ENCODE measurements around the gene GPATCH2L. TPM values are rescaled to one million over a fixed set of nuclear protein-coding genes. Genes with fewer than 3 reads are reported as not detected.

The GPATCH2L gene
- polyA plus RNA-seq, 3 donors, result 10.6 to 28.3 (median 13.8) TPM

GRCh38 chr14:76106188-76106587 is 45.5 kb upstream of the GPATCH2L start:
- no peaks in the 10 kb centered on the region for H3K36me3 ChIP-seq (replicated peaks in 1 of 2; ENCODE audit: control insufficient read depth in 1 of 2, insufficient read depth in 2 of 2, low read length in 2 of 2)
- no peaks in the 10 kb centered on the region for H3K79me2 ChIP-seq (ENCODE audit: insufficient read depth, low read length)
- no peaks in the 10 kb centered on the region for H3K4me1 Mint-ChIP-seq
- no peak for DNase-seq
- peaks cover 0 to 6% (median 0%) of the 10 kb centered on the region in 7 donors for H3K9me3 Mint-ChIP-seq
- no peak overlapping the region for H2AFZ ChIP-seq (ENCODE audit: insufficient read depth, low read depth, low read length, poor library complexity, severe bottlenecking)
- TF ChIP-seq CTCF (IDR thresholded peaks at IDR 0.05), result no peak
- H3K4me2 ChIP-seq (replicated peaks; ENCODE audit: extremely low read depth, low read length, poor library complexity, severe bottlenecking), result no peak overlapping the region
- H3K4me3 Mint-ChIP-seq, result no peak overlapping the region
- no peaks in the 10 kb centered on the region for H4K20me1 ChIP-seq (ENCODE audit: insufficient read depth, low read length)
- H3K9me3 ChIP-seq (replicated peaks in 1 of 2; ENCODE audit: control insufficient read depth in 1 of 2, insufficient read depth in 1 of 2, low read length in 2 of 2), result no peaks in the 10 kb centered on the region
- H3K27ac Mint-ChIP-seq, result no peak overlapping the region
- H3K9ac ChIP-seq (ENCODE audit: insufficient read depth, low read length, poor library complexity, severe bottlenecking), result no peak overlapping the region
- H3K27ac ChIP-seq (ENCODE audit: low read depth in 1 of 2, low read length in 2 of 2), result no peak overlapping the region
- no peaks in the 10 kb centered on the region for H3K27me3 ChIP-seq (ENCODE audit: control insufficient read depth in 2 of 2, insufficient read depth in 2 of 2, low read length in 2 of 2)
- H3K4me1 ChIP-seq (ENCODE audit: control insufficient read depth in 1 of 2, insufficient read depth in 2 of 2, low read length in 2 of 2), result no peaks in the 10 kb centered on the region
- intact Hi-C loops (cut with micrococcal nuclease), result no loop called here
- peaks cover 5 to 13% (median 8%) of the 10 kb centered on the region in 3 donors for H3K27me3 Mint-ChIP-seq (ENCODE audit: low read depth in 3 of 3)
- H3K36me3 Mint-ChIP-seq, result no peaks in the 10 kb centered on the region
- H3K4me3 ChIP-seq (replicated peaks in 1 of 3; ENCODE audit: low read depth in 2 of 3, low read length in 3 of 3), result no peak overlapping the region
- WGBS (ENCODE audit: insufficient coverage), result 69% methylated on average over 1 of the region's 2 CpGs

- Mint-ChIP-seq H3K4me3 (no peak overlapping the region), H3K27ac (no peak overlapping the region), H3K9me3 (peaks cover 0 to 6% (median 2%) of the 10 kb centered on the region in 7 donors), H3K4me1 (no peaks in the 10 kb centered on the region), H3K36me3 (no peaks in the 10 kb centered on the region), H3K27me3 (ENCODE audit: low read depth in 3 of 3) (peaks cover 10 to 23% (median 12%) of the 10 kb centered on the region in 3 donors)
- Histone ChIP-seq H3K4me3 (replicated peaks in 1 of 3; ENCODE audit: low read depth in 2 of 3, low read length in 3 of 3) (no peak overlapping the region), H3K27ac (ENCODE audit: low read depth in 1 of 2, low read length in 2 of 2) (no peak overlapping the region), H3K79me2 (ENCODE audit: insufficient read depth, low read length) (no peaks in the 10 kb centered on the region), H3K4me2 (replicated peaks; ENCODE audit: extremely low read depth, low read length, poor library complexity, severe bottlenecking) (no peak overlapping the region), H3K27me3 (ENCODE audit: control insufficient read depth in 2 of 2, insufficient read depth in 2 of 2, low read length in 2 of 2) (no peaks in the 10 kb centered on the region), H2AFZ (ENCODE audit: insufficient read depth, low read depth, low read length, poor library complexity, severe bottlenecking) (no peak overlapping the region), H4K20me1 (ENCODE audit: insufficient read depth, low read length) (no peaks in the 10 kb centered on the region), H3K9me3 (replicated peaks in 1 of 2; ENCODE audit: control insufficient read depth in 1 of 2, insufficient read depth in 1 of 2, low read length in 2 of 2) (no peaks in the 10 kb centered on the region), H3K36me3 (replicated peaks in 1 of 2; ENCODE audit: control insufficient read depth in 1 of 2, insufficient read depth in 2 of 2, low read length in 2 of 2) (no peaks in the 10 kb centered on the region), H3K4me1 (ENCODE audit: control insufficient read depth in 1 of 2, insufficient read depth in 2 of 2, low read length in 2 of 2) (no peaks in the 10 kb centered on the region), H3K9ac (ENCODE audit: insufficient read depth, low read length, poor library complexity, severe bottlenecking) (no peak overlapping the region)
- intact Hi-C loops (cut with micrococcal nuclease), result no loop called here
- DNase-seq, result no peak
- WGBS (ENCODE audit: insufficient coverage), result 88% methylated on average over 9 of the region's 14 CpGs
- no peak for TF ChIP-seq CTCF (IDR thresholded peaks at IDR 0.05)
Observed at GRCh38 chr14:76109087-76109880, 42.4 kb upstream of the GPATCH2L start.

Data from CD14-positive monocyte (primary cell).